DMS153 treated with DMSO at 0.1 percent for 48 hours (cell line): ENCODE results near the gene ADCY10.
"Not testable (repeated sequence)": the region's sequence is repeated elsewhere in the genome, so short reads cannot be mapped to it uniquely, and the experiment has no call there.

ENCODE experiments used
- DNase-seq: peaks from one replicate; lab custom pipeline; 2025; ENCODE audit not compliant: unreplicated experiment; lab: John Stamatoyannopoulos, UW

The ADCY10 gene

DNA sequence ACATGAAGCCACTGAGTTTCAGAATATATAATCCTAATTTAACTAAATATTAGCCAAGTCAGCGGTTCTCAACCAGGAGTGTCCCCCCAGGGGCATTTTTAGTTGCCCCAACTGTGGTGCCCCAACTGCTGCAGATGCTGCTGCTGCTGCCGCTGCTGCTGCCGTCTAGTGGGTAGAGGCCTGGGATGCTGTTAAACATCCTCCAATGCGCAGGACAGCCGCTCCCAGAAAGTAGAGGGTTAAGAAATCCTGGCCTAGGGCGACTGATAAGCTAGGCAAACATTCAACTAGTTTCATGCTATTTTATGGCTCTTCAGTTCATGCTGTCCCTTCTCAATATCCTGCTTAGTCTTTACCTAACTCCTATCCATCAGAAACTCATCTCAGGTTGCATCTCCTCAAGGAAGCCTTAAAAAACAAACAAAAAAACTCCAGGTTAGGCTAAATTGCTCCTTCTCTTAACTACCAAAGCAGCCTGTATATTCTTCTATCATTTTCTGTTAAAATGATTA is 12.6 kb upstream of the ADCY10 start:
- no peak for DNase-seq

DNA sequence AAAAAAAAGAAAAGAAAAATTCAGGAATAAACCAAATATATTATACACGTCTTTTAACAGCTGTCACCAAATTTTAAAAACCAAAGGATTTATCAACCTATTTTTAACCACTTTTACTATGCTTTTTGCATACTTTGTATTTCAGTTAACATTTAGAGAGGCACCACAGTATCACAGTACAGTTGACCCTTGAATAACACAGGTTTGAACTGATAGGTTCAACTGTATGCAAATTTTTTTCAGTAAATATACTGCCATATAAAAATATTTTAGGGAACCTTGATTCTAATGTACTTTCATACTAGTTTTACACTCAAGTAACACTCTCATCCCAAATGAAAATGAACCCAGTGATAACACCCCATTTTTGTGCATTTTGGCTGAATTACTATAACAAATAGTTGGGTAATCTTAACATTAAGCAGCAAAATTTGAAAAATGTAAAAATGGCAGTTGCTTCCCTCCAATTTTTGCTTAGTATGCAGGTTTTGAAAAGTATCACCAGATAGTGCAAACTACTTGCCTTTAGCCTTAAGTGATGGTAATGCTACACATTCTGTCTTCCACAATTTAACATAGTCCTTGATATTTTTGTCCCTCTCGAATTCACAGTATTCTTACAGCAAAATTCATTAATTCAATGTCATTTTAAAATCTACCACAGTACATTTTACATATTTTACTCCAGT is 10.8 kb upstream of the ADCY10 start:
- DNase-seq = no peak

DNA sequence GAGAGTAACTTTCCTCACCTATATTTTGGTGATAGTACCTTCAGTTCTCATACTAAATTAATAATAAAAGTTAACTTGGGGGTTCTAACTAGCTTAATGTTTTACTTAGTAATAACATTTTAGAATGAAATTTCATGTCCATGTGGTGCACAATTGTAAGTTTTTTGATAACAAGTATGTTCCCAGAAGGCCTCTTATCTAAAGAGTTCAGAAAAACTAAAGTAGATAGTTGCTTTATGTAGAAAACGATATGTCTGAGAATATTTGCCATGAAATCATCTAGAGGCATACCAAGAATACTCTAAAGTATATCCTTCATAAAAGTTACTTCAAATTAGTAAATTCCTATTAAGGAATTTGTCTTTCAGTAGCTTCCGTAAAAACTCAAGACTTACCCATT is 10.2 kb upstream of the ADCY10 start:
- no peak for DNase-seq

DNA sequence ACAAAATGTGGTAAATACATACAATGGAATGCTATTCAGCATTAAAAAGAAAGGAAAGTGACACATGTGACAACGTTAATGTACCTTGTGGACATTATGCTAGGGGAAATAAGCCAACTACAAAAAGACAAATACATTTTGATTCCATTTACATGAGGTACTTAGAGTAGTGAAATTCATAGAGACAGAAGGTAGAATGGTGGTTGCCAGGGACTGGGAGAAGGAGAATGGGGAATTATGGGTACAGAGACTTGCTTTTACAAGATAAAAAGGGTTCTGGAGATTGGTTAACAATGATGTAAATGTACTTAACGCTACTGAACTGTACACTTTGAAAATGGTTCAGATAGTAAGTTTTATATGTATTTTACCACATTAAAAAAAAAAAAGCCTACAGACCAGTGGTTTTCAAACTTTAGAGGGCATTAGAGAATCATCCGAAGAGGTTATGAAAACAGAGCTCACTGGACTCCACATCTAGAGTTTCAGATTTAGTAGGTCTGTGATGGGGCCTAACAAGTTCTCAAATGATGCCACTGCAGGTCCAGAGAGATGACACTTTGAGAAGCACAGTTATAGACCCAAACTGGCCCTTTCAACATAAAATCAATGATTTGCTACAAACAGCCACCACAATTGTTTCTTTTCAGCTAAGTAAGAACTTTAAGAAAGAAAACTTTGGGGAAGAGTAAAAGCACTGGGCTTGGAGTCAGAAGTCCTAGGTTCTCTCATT is 9.6 kb upstream of the ADCY10 start:
- DNase-seq = no peak

DNA sequence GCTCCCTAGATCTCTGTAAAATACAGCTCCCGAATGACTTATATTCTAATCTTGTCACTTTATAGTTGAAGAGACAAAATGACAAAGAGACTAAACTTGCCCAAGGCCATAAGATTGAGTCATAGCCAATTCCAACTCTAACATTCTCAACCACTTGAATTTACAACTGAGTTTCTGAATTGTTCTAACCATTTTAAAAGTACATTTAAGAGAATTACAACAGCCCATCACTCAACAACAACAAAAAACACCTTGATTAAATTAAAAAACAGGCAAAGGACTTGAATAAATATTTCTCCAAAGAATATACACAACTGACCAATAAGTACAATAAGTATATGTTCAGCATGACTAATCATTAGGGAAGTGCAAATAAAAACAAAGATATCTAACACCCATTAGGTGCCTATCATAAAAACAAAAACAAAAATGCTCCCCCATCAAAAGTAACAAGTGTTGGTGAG is 8.7 kb upstream of the ADCY10 start:
- DNase-seq = no peak

DNA sequence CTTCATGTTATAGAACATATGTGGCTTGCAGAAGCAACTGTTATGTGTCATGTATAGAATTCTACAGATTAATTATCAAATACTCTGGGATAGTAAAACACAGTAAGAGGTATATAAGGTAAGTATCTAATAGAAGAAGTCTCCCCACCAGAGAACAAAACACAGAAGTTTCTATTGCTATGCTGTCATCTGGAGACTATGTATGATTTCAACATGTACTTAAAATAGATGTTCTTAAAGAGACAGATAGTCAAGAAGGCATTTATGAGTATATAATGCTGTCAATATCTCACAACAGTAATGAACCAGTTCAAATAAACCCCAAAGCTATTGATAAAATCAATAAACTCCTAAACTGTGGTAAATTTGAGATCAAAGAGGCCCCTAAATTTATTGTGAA is 8.1 kb upstream of the ADCY10 start:
- DNase-seq = no peak

DNA sequence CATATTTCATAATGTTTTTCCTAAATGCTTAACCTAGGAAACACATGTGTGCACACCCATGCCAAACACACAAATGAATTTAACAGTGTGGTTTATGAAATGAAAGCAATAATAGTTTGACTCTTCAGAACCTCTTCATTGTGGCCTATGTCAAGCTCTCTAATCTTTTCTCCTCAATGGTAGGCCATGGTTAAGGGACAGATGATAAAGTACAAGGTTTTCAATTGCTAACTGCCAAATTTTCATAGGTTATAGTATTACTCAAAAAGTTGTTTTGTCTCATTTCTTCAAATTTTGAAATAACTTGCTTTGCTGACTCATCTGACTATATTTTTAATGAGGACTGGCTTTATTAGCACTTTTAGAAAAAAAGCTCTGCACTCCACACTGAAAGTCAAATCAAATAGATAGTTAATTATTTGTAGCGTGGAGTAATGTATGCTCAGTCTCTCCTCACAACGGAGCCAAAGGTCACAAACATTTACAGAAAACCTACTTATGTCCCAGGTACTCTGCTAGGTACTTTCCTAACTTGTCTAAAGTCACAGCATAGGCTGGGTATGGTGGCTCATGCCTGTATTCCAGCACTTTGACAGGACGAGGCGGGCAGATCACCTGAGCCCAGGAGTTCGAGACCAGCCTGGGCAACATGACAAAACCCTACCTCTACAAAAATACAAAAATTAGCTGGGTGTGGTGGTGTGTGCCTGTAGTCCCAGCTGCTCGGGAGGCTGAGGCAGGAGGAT is 3.0 kb upstream of the ADCY10 start:
- DNase-seq = no peak

DNA sequence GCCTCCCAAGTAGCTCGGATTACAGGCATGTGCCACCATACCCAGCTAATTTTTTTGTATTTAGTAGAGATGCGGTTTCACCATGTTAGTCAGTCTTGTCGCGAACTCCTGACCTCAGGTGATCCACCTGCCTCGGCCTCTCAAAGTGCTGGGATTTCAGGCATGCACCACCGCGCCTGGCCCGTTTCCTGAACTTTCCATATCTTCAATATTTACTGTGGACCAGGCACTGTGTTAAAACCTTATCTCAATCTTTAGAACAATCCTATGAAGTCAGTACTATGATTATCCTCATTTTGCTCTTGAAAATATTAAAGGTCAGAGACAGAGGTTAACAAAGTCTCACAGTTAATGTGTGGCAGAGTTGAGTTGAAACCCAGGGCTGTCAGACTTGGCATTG is 1.6 kb upstream of the ADCY10 start:
- no peak for DNase-seq

DNA sequence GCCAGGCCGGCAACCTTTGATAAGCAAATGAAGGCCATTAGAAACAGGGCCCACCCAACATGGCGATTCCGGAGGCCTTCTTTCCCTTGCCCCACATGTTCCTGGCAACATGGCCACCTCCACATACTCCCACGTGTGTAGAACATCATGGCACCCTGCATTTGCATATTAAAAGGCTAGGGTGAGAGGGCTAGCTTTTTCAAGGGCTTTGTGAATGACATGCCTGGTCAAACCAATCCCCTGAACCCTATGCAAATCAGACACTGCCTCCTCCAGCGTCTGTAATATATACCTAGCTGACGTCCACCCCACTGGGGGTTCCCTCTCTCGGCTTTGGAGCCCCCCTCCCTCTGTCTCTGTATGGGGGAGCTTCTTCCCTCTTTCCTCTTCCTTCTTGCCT is 1.6 kb downstream of the ADCY10 start:
- DNase-seq = no peak

DNA sequence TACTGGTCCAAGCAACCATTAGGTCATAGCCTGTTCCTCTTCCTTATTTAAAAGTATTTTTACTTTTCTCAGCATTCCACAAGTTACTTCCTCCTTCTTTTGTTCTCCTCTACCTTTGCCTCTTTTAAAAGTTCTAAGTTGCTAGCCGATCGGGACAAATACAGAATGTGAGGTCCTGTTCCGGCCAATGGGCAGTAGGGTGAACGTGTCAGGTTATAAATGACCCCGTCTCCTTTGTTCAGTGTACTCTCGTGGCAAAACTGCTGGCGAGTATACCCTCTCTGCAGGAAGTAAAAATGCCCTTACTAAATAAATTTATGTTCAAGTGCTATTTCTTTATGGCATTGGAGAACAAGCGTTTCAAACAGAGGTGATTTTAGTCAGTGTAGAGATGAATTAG is 2.5 kb downstream of the ADCY10 start:
- DNase-seq = no peak

DNA sequence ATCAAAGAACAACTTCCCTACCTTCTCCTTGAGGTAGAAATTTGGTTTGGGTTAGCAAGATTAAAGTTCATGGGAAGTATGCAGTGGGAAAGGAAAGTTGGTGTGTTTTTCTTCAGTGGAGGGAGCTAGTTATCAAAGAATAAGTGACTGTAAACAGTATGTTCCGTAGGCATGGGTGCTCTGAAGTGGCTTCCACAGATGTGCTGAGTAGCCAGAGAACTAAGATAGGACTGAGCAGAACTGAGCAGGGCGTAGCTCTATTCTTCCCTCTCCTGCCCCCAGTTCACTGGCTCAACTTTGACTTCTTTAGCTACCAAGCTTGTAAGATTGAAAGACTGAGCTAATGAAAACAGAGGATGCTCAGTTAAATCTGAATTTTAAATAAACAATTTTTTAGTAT is 3.4 kb downstream of the ADCY10 start:
- no peak for DNase-seq

DNA sequence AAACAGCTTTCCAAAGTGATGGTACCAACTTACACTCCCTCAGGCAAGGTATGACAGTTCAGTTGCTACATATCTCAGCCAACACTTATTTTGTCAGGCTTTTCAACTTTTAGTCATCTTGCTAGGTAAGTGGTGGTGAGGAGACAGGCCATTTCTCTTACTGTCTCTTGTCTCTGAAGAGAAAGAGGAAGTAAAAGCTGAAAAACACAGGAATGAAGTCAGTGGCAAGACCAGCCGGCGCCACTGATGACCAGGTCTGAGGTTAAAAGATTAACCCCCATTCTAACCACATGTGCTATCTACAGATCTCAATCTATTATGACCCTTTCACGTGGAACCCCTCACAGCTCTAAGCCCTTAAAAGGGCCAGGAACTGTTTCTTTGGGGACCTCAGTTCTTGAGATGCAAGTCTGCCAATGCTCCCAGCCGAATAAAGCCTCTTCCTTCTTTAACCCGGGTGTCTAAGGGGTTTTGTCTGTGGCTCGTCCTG is 4.2 kb downstream of the ADCY10 start:
- DNase-seq = no peak

DNA sequence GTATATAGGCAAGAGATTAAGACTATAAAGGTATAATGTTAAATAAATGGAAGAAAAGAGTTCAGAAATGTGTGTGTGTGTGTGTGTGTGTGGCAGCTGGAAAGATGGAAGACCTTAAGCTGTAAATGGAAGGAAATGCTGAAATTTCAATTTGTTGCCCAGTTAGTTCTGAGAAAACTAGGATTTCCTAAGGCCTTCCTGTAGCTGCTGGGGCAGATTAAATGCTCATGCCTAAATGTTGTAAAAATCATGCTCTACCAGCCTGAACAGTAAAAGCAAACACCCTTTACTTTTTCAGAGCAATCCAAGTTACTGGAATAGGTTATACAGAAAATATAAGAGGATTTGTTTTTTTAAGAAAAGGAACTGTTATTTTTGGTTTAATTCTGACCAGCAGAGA is 8.3 kb downstream of the ADCY10 start:
- no peak for DNase-seq

DNA sequence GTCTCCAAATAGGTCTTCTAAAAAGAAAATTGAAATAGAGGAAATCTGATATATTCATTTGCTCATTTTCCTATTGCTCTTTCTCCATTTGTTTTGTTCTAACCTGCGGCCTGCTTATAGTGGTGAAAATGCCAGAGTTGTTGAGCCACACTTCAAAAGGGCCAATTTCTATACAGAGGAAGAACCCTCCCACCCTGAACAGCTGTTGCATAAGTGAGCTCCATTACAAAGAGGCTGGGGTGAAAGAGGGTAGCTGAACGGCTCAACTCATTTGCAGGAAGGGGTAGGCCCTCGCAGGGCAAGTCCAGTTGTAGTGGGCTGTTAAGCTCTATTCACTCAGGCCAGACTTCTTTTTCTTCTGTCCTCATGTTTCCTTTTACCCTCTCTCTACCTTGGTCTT is 8.8 kb downstream of the ADCY10 start:
- no peak for DNase-seq

DNA sequence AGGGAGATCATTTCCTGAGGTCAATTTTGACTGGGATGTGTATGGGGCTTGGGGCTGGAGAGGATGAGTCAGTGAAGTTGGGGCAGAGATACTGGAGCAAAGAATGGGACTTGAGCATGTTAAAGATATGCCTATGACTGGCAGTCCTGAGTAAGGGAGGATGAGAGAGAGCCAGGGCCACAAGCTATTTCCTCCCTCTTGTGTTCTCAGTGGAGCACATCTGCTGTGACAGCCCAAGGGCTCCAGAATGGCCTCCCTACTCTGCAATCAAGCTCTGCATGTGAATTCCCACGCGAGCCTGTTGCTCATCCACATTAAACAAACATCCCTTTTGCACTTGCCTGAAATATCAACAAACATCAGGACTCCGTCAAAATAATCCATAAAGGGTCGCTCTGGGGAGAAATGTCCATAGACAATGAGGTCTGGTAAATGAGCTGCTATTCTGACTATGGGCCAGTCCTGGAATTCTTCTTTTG is 9.2 kb downstream of the ADCY10 start:
- DNase-seq = no peak

DNA sequence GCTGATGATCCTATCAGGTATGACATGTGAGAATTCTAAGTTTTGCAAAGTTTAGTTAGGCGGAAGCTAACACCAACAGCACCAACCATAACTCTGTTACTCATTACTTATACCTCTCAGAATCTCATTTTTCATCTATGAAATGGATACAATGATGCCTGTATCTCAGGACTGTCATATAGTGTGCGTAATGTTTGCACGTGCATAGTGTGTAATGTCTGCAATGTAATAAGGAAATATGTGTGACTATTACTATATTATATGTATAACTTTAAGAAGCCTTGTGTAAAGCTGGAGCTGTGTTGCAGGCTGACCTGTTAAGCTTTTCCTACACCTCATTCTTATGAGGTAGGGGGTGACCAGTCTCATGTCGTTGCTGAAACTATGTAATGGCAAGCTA is 13.0 kb downstream of the ADCY10 start:
- DNase-seq = no peak

DNA sequence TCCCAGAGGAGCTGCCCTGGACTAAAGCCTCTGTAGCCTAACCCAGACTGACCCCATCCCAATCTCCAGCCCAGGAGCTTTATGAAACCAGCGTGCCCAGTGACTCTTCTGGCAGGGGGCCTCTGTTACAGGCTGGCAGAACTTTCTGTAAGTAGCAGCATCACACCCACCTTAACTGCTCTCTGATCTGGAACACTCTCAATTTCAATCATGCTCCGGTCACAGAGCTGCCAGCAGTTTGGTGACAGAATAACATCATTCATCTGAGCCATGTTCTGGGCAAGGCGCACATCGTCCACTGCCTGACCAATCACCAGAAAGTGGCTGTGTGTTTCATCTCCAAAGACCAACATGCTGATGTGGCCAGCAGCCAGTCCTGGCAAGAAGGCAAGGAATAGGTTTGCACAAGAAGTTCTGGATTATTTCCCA is 14.7 kb downstream of the ADCY10 start:
- no peak for DNase-seq

DNA sequence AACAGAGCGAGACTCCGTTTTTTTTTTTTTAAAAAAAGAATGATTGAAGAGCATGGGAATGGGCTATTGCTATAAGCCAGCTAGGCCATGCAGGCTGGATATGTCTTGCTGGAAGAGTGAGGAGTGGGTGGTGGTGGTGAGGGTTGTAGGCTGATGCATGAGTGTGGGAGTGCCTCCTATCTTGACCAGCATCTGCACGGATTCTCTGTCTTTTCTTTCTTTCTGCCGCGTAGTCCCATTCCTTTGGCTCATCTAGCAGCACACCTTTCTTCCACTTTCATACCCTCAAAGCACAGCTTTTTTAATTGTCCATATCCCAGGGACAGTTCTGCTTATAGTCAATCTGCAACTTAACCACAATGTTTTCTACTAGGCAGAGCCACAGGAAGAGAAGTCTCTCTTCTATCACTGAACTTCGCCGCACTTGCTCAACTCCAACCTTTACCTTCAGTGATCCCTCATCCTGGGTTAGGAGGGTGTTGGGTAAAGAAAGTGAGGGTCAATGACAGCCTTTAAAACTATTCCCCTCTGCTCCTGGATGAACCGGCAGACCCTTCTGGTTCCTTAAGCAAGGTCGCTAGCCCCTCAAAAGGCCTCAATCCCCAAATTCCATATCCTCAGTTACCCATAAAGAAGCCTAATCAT is 15.2 kb downstream of the ADCY10 start:
- no peak for DNase-seq

DNA sequence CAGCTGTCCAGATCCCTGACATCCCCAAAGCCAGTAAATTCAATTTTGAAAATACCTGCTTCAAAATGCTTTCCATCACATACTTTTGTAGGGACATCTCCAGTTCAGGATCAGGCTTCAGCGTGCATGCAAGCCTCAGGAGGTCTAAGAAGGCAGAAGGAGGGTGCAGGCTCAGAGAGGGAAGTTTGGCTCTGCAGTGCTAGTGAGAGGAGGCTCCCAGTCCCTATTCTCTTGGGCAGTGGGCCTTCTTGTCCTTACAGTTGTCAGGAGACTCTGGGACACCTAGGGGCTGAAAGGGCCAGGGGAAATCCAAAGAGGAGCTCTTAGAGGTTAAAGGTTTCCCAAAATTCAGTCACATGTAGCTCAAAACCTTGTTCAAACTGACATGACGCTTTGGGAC is 20.1 kb downstream of the ADCY10 start:
- no peak for DNase-seq

DNA sequence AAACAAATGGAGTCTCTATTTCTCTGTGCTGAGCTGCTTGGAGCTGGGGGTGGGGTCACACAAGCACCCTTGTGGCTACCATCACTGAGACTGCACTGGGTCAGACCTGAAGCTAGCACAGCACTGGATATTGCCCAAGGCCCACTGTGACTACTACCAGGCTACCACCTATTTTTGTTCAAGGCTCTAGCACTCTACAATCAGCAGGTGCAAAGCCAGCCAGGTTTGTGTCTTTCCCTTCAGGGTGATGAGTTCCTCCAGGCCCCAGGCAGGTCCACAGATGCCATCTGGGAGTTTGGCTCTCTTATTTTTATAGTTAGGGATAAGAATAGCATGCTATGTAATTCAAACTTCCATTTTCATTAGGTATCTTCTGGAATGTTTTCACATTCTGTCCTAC is 23.5 kb downstream of the ADCY10 start:
- DNase-seq = no peak

DNA sequence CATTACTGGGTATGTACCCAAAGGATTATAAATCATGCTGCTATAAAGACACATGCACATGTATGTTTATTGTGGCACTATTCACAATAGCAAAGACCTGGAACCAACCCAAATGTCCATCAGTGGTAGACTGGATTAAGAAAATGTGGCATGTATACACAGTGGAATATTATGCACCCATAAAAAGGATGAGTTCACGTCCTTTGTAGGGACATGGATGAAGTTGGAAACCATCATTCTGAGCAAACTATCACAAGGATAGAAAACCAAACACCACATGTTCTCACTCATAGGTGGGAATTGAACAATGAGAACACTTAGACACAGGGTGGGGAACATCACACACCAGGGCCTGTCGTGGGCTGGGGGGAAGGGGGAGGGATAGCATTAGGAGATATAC is 26.7 kb downstream of the ADCY10 start:
- DNase-seq = not testable (repeated sequence)
